Caco-2 (cell line): ENCODE measurements around the gene RIBC2. TPM values are rescaled to one million over a fixed set of nuclear protein-coding genes. Genes with fewer than 3 reads are reported as not detected.

Source experiments
- BruUV-seq: library from RNA; stranded (reverse); fragments of 400-500 nt; replicated peaks from 2 replicates; lab custom pipeline; 2021; lab: Mats Ljungman, UMichigan
- CTCF ChIA-PET: fragments of 300-600 bp; sonication (Branson Sonifier 250); formaldehyde crosslinking; loops from one replicate; lab custom pipeline; 2022; ENCODE audit warnings: antibody characterized with exemption; lab: Charles Lee
- POLR2A ChIA-PET: fragments of 300-600 bp; sonication (Branson Sonifier 250); formaldehyde crosslinking; loops from one replicate; lab custom pipeline; 2022; ENCODE audit warnings: antibody characterized with exemption; lab: Charles Lee
- DNase-seq, 2 experiments: peaks; one replicate each; pipeline versions ENCODE4 v3.0.0 to v3.0.0-alpha.2; 2020 to 2022
- H3K27me3 ChIP-seq: replicated peaks from 2 replicates; pipeline ENCODE4 v1.6.0; 2011; ENCODE audit warnings: low read length; ENCODE audit not compliant: control insufficient read depth, insufficient read depth
- H3K36me3 ChIP-seq: 2 replicates; pipeline ENCODE4 v1.5.1; 2011; ENCODE audit warnings: low read length; ENCODE audit not compliant: control insufficient read depth, insufficient read depth
- H3K4me1 ChIP-seq: fragments of 250-450 bp; sonication (Bioruptor Pico); 2 replicates; pipeline ENCODE4 v1.5.1; 2020; ENCODE audit warnings: mild to moderate bottlenecking
- H3K4me3 ChIP-seq: 2 replicates; pipeline ENCODE4 v1.5.1; 2011; ENCODE audit warnings: low read depth, mild to moderate bottlenecking, control low read depth, low read length
- H3K9me3 ChIP-seq: fragments of 250-450 bp; sonication (Bioruptor Pico); 2 replicates; pipeline ENCODE4 v1.5.1; 2020; ENCODE audit warnings: mild to moderate bottlenecking, moderate library complexity
- H3K27ac Mint-ChIP-seq: one replicate; pipeline ENCODE4 v1.8.0; 2022; ENCODE audit warnings: mixed read lengths; ENCODE audit not compliant: unreplicated experiment
- H3K27me3 Mint-ChIP-seq: one replicate; pipeline ENCODE4 v1.8.0; 2022; ENCODE audit warnings: mixed read lengths; ENCODE audit not compliant: insufficient read depth, unreplicated experiment
- H3K36me3 Mint-ChIP-seq: one replicate; pipeline ENCODE4 v1.8.0; 2022; ENCODE audit warnings: mild to moderate bottlenecking, mixed read lengths; ENCODE audit not compliant: insufficient read depth, unreplicated experiment
- H3K4me1 Mint-ChIP-seq: one replicate; pipeline ENCODE4 v1.8.0; 2022; ENCODE audit warnings: low read depth, mixed read lengths; ENCODE audit not compliant: unreplicated experiment
- H3K4me3 Mint-ChIP-seq: one replicate; pipeline ENCODE4 v1.8.0; 2022; ENCODE audit warnings: mild to moderate bottlenecking, moderate library complexity, mixed read lengths; ENCODE audit not compliant: unreplicated experiment
- H3K9me3 Mint-ChIP-seq: one replicate; pipeline ENCODE4 v1.8.0; 2022; ENCODE audit warnings: mixed read lengths; ENCODE audit not compliant: unreplicated experiment
- CTCF ChIP-seq, 2 experiments: fragments of 200-600 bp in 1 of 2; IDR thresholded peaks; 1 replicate in 1 of 2; 2 replicates in 1 of 2; pipeline versions ENCODE4 v1.5.1 to v1.8.0; 2011 to 2022; ENCODE audit warnings: antibody characterized with exemption in 1 of 2, control low read depth in 1 of 2, inconsistent platforms in 1 of 2, low read depth in 1 of 2, low read length in 1 of 2, mild to moderate bottlenecking in 1 of 2, moderate library complexity in 1 of 2; ENCODE audit not compliant: insufficient read depth in 1 of 2, severe bottlenecking in 1 of 2, unreplicated experiment in 1 of 2
- intact Hi-C: fragments of 100-400 bp; cut with micrococcal nuclease; formaldehyde crosslinking; loops from one replicate; pipeline ENCODE4 v1.10.0; 2022; ENCODE audit not compliant: unreplicated experiment
- total RNA-seq: library from RNA; stranded (reverse); gene quantifications from 2 replicates; pipeline ENCODE4 v1.2.3, GENCODE V29; 2022

The RIBC2 gene
- total RNA-seq, 1 experiment from 2014 or later = 14.1 TPM

- intact Hi-C loops = no loop called here
- H3K27me3 Mint-ChIP-seq = no peaks in the 10 kb centered on the region
- no peak for DNase-seq
- no peaks in the 10 kb centered on the region for H3K9me3 Mint-ChIP-seq
- no TSS peak for BruUV-seq
- ChIA-PET POLR2A (interaction anchor here (0.6 kb wide), 2 partner anchors 597 to 601 kb away, joined by 3 to 6 read pairs; no protein-coding TSS in a partner anchor), CTCF (interaction anchor here (0.7 kb wide), 1 partner anchor 22 kb away, joined by 3 read pairs; no protein-coding TSS in a partner anchor)
- Histone ChIP-seq H3K9me3 (no peaks in the 10 kb centered on the region), H3K27me3 (no peaks in the 10 kb centered on the region), H3K4me3 (no peak overlapping the region), H3K36me3 (no peaks in the 10 kb centered on the region), H3K4me1 (peaks cover 64% of the 10 kb centered on the region)
- H3K27ac Mint-ChIP-seq = peak overlapping the region; percentile 53
- peaks cover 20% of the 10 kb centered on the region for H3K36me3 Mint-ChIP-seq
- no peak for TF ChIP-seq CTCF (IDR thresholded peaks at IDR 0.05; ENCODE audit: insufficient read depth in 1 of 2, low read depth in 1 of 2, low read length in 1 of 2, severe bottlenecking in 1 of 2, unreplicated experiment in 1 of 2)
- H3K4me1 Mint-ChIP-seq = peaks cover 44% of the 10 kb centered on the region
- no peak overlapping the region for H3K4me3 Mint-ChIP-seq
These were observed 61.7 kb downstream of the RIBC2 start for GRCh38 chr22:45475063-45475747.

- H3K4me1 Mint-ChIP-seq = peaks cover 41% of the 10 kb centered on the region
- CTCF ChIA-PET = no interaction called here
- POLR2A ChIA-PET = interaction anchor here (0.6 kb wide), 2 partner anchors 598 to 600 kb away, joined by 3 to 6 read pairs; no protein-coding TSS in a partner anchor
- Histone ChIP-seq H3K27me3 (no peaks in the 10 kb centered on the region), H3K9me3 (peaks cover 5% of the 10 kb centered on the region; the same call in 1 of the 2 replicates), H3K36me3 (no peaks in the 10 kb centered on the region), H3K4me3 (no peak overlapping the region), H3K4me1 (peaks cover 65% of the 10 kb centered on the region)
- peak overlapping the region; percentile 53 for H3K27ac Mint-ChIP-seq
- H3K4me3 Mint-ChIP-seq = no peak overlapping the region
- no peak for TF ChIP-seq CTCF (IDR thresholded peaks at IDR 0.05; ENCODE audit: insufficient read depth in 1 of 2, low read depth in 1 of 2, low read length in 1 of 2, severe bottlenecking in 1 of 2, unreplicated experiment in 1 of 2)
- H3K9me3 Mint-ChIP-seq = no peaks in the 10 kb centered on the region
- DNase-seq = no peak
- BruUV-seq = no TSS peak
- H3K27me3 Mint-ChIP-seq = no peaks in the 10 kb centered on the region
- peaks cover 28% of the 10 kb centered on the region for H3K36me3 Mint-ChIP-seq
- intact Hi-C loops = no loop called here
These were observed 62.5 kb downstream of the RIBC2 start for GRCh38 chr22:45475851-45476514.

GRCh38 chr22:45476814-45477213 lies 63.3 kb downstream of the RIBC2 start:
- Mint-ChIP-seq H3K4me1 (peaks cover 35% of the 10 kb centered on the region), H3K36me3 (peaks cover 31% of the 10 kb centered on the region), H3K4me3 (no peak overlapping the region), H3K27ac (peak overlapping the region; percentile 58), H3K27me3 (no peaks in the 10 kb centered on the region), H3K9me3 (no peaks in the 10 kb centered on the region)
- H3K36me3 ChIP-seq = no peaks in the 10 kb centered on the region
- no peak overlapping the region for H3K4me3 ChIP-seq
- no peak for DNase-seq
- H3K4me1 ChIP-seq = peaks cover 70% of the 10 kb centered on the region
- POLR2A ChIA-PET = no interaction called here
- CTCF ChIA-PET = no interaction called here
- TF ChIP-seq CTCF (IDR thresholded peaks at IDR 0.05; ENCODE audit: insufficient read depth in 1 of 2, low read depth in 1 of 2, low read length in 1 of 2, severe bottlenecking in 1 of 2, unreplicated experiment in 1 of 2) = no peak
- no TSS peak for BruUV-seq
- H3K27me3 ChIP-seq = no peaks in the 10 kb centered on the region
- peaks cover 7% of the 10 kb centered on the region; the same call in 1 of the 2 replicates for H3K9me3 ChIP-seq
- intact Hi-C loops = no loop called here
